HEK293 (cell line): ENCODE data around the gene ERP44.

ENCODE experiments used
- CTCF ChIA-PET: fragments of 350-600 bp; formaldehyde crosslinking; extraction: SDS; loops from one replicate; lab custom pipeline; 2021; ENCODE audit warnings: antibody characterized with exemption; lab: Yijun Ruan, JAX
- POLR2A ChIA-PET: fragments of 300-600 bp; formaldehyde crosslinking; extraction: SDS; loops from one replicate; lab custom pipeline; 2020; ENCODE audit warnings: antibody characterized with exemption, inconsistent platforms; lab: Yijun Ruan, JAX
- H3K27ac ChIP-seq: fragments of 200-500 bp; sonication (Bioruptor generic); 2 replicates; pipeline ENCODE4 v1.5.1; 2014; ENCODE audit warnings: low read depth, low read length, control low read depth, inconsistent platforms; ENCODE audit errors: extremely low read depth
- H3K36me3 ChIP-seq, 2 experiments: fragments of 200-500 bp in 1 of 2; sonication (Bioruptor generic) in 1 of 2; 1 replicate in 1 of 2; 2 replicates in 1 of 2; pipeline ENCODE4 v1.5.1; 2014 to 2017; ENCODE audit warnings: inconsistent platforms in 2 of 2, low read length in 2 of 2; ENCODE audit not compliant: control insufficient read depth in 2 of 2, insufficient read depth in 1 of 2
- H3K4me1 ChIP-seq: fragments of 200-500 bp; sonication (Bioruptor generic); 2 replicates; pipeline ENCODE4 v1.5.1; 2014; ENCODE audit warnings: mild to moderate bottlenecking, low read length, inconsistent platforms; ENCODE audit not compliant: control insufficient read depth, insufficient read depth
- H3K4me3 ChIP-seq: 2 replicates; pipeline ENCODE4 v1.5.1; 2011; ENCODE audit warnings: low read depth, mild to moderate bottlenecking, control low read depth, low read length, moderate library complexity
- H3K9me3 ChIP-seq: fragments of 200-500 bp; sonication (Bioruptor generic); 2 replicates; pipeline ENCODE4 v1.5.1; 2014; ENCODE audit warnings: low read depth, low read length, inconsistent platforms; ENCODE audit not compliant: control insufficient read depth, insufficient read depth
- BCL11A ChIP-seq: fragments of 450-650 bp; formaldehyde crosslinking; IDR thresholded peaks from 2 replicates; pipeline ENCODE4 v1.5.1; 2016; ENCODE audit warnings: low read depth, missing biosample characterization, missing genetic modification characterization
- BCL11B ChIP-seq: fragments of 450-650 bp; formaldehyde crosslinking; IDR thresholded peaks from 2 replicates; pipeline ENCODE4 v1.5.1; 2016; ENCODE audit warnings: low read depth, missing biosample characterization, missing genetic modification characterization
- GLI4 ChIP-seq: fragments of 450-650 bp; formaldehyde crosslinking; IDR thresholded peaks from 2 replicates; pipeline ENCODE4 v1.5.1; 2016; ENCODE audit warnings: missing biosample characterization, missing genetic modification characterization
- INSM2 ChIP-seq: fragments of 450-650 bp; formaldehyde crosslinking; IDR thresholded peaks from 2 replicates; pipeline ENCODE4 v1.5.1; 2016; ENCODE audit warnings: missing biosample characterization, missing genetic modification characterization
- KLF8 ChIP-seq: fragments of 450-650 bp; formaldehyde crosslinking; IDR thresholded peaks from 2 replicates; pipeline ENCODE4 v1.5.1; 2016; ENCODE audit warnings: missing biosample characterization, missing genetic modification characterization
- OVOL3 ChIP-seq: fragments of 450-650 bp; formaldehyde crosslinking; IDR thresholded peaks from 2 replicates; pipeline ENCODE4 v1.5.1; 2016; ENCODE audit warnings: missing biosample characterization, missing genetic modification characterization
- REPIN1 ChIP-seq: fragments of 450-650 bp; formaldehyde crosslinking; IDR thresholded peaks from 2 replicates; pipeline ENCODE4 v1.5.1; 2017; ENCODE audit warnings: missing biosample characterization, missing genetic modification characterization, low read depth
- SETDB1 ChIP-seq: IDR thresholded peaks from one replicate; pipeline ENCODE4 v1.6.1; 2017; ENCODE audit warnings: mild to moderate bottlenecking, low read length, moderate library complexity, mixed read lengths; ENCODE audit not compliant: insufficient read length
- ZBTB48 ChIP-seq: fragments of 450-650 bp; formaldehyde crosslinking; IDR thresholded peaks from 2 replicates; pipeline ENCODE4 v1.5.1; 2016; ENCODE audit warnings: missing biosample characterization, missing genetic modification characterization
- ZIC2 ChIP-seq: fragments of 450-650 bp; formaldehyde crosslinking; IDR thresholded peaks from 2 replicates; pipeline ENCODE4 v1.5.1; 2016; ENCODE audit warnings: missing biosample characterization, missing genetic modification characterization
- ZNF121 ChIP-seq: fragments of 450-650 bp; formaldehyde crosslinking; IDR thresholded peaks from 2 replicates; pipeline ENCODE4 v1.5.1; 2016; ENCODE audit warnings: missing biosample characterization, missing genetic modification characterization
- ZNF157 ChIP-seq: fragments of 450-650 bp; formaldehyde crosslinking; IDR thresholded peaks from 2 replicates; pipeline ENCODE4 v1.5.1; 2016; ENCODE audit warnings: missing biosample characterization, missing genetic modification characterization
- ZNF211 ChIP-seq: fragments of 450-650 bp; formaldehyde crosslinking; IDR thresholded peaks from 2 replicates; pipeline ENCODE4 v1.5.1; 2016; ENCODE audit warnings: low read depth, missing biosample characterization, missing genetic modification characterization
- ZNF214 ChIP-seq: fragments of 450-650 bp; formaldehyde crosslinking; IDR thresholded peaks from 2 replicates; pipeline ENCODE4 v1.5.1; 2017; ENCODE audit warnings: missing biosample characterization, mild to moderate bottlenecking, missing genetic modification characterization, borderline replicate concordance
- ZNF239 ChIP-seq: fragments of 450-650 bp; formaldehyde crosslinking; IDR thresholded peaks from 2 replicates; pipeline ENCODE4 v1.5.1; 2016; ENCODE audit warnings: missing biosample characterization, missing genetic modification characterization
- ZNF302 ChIP-seq: fragments of 450-650 bp; formaldehyde crosslinking; IDR thresholded peaks from 2 replicates; pipeline ENCODE4 v1.5.1; 2016; ENCODE audit warnings: missing biosample characterization, missing genetic modification characterization, low read depth
- ZNF335 ChIP-seq: fragments of 450-650 bp; formaldehyde crosslinking; conservative IDR thresholded peaks from 2 replicates; pipeline ENCODE4 v1.5.1; 2016; ENCODE audit warnings: missing biosample characterization, missing genetic modification characterization
- ZNF366 ChIP-seq: fragments of 450-650 bp; formaldehyde crosslinking; conservative IDR thresholded peaks from 2 replicates; pipeline ENCODE4 v1.5.1; 2016; ENCODE audit warnings: missing biosample characterization, missing genetic modification characterization
- ZNF513 ChIP-seq: fragments of 450-650 bp; IDR thresholded peaks from 2 replicates; pipeline ENCODE4 v1.5.1; 2018; ENCODE audit warnings: missing biosample characterization, missing genetic modification characterization
- ZNF521 ChIP-seq: fragments of 450-650 bp; formaldehyde crosslinking; IDR thresholded peaks from 2 replicates; pipeline ENCODE4 v1.5.1; 2017; ENCODE audit warnings: missing biosample characterization, mild to moderate bottlenecking, missing genetic modification characterization
- ZNF544 ChIP-seq: fragments of 450-650 bp; formaldehyde crosslinking; IDR thresholded peaks from 2 replicates; pipeline ENCODE4 v1.5.0; 2017; ENCODE audit warnings: missing biosample characterization, missing genetic modification characterization
- ZNF555 ChIP-seq: fragments of 450-650 bp; formaldehyde crosslinking; conservative IDR thresholded peaks from 2 replicates; pipeline ENCODE4 v1.5.1; 2017; ENCODE audit warnings: missing biosample characterization, mild to moderate bottlenecking, missing genetic modification characterization, inconsistent platforms
- ZNF558 ChIP-seq: fragments of 450-650 bp; formaldehyde crosslinking; IDR thresholded peaks from 2 replicates; pipeline ENCODE4 v1.5.1; 2016; ENCODE audit warnings: missing biosample characterization, missing genetic modification characterization
- ZNF658 ChIP-seq: fragments of 450-650 bp; formaldehyde crosslinking; IDR thresholded peaks from 2 replicates; pipeline ENCODE4; 2016; ENCODE audit warnings: missing biosample characterization, missing genetic modification characterization
- ZNF704 ChIP-seq: fragments of 450-650 bp; formaldehyde crosslinking; IDR thresholded peaks from 2 replicates; pipeline ENCODE4 v1.5.1; 2016; ENCODE audit warnings: missing biosample characterization, missing genetic modification characterization
- ZNF792 ChIP-seq: fragments of 450-650 bp; formaldehyde crosslinking; IDR thresholded peaks from 2 replicates; pipeline ENCODE4 v1.5.1; 2016; ENCODE audit warnings: missing biosample characterization, missing genetic modification characterization
- ZNF843 ChIP-seq: fragments of 450-650 bp; formaldehyde crosslinking; IDR thresholded peaks from 2 replicates; pipeline ENCODE4 v1.5.1; 2016; ENCODE audit warnings: missing biosample characterization, missing genetic modification characterization
- ZSCAN5A ChIP-seq: fragments of 450-650 bp; formaldehyde crosslinking; IDR thresholded peaks from 2 replicates; pipeline ENCODE4 v1.5.1; 2016; ENCODE audit warnings: missing biosample characterization, missing genetic modification characterization

Gene ERP44

GRCh38 chr9:100125236-100125635 lies 26.4 kb upstream of the ERP44 start:
- no peak overlapping the region for H3K4me3 ChIP-seq
- H3K27ac ChIP-seq, result no peak overlapping the region
- H3K9me3 ChIP-seq, result no peaks in the 10 kb centered on the region
- peaks cover 0 to 9% of the 10 kb centered on the region in 2 experiments; a peak in 2 of 3 replicates for H3K36me3 ChIP-seq
- 0 out of 2 replicates have a peak, but pooled peaks cover 5% of the 10 kb centered on the region for H3K4me1 ChIP-seq
- POLR2A ChIA-PET, result no interaction called here
- no peak for TF ChIP-seq ZNF658 (tag by site-specific recombination)
- no peak for TF ChIP-seq ZNF843 (tag by site-specific recombination)
- TF ChIP-seq ZIC2 (tag by site-specific recombination), result no peak
- TF ChIP-seq BCL11A, result no peak
- no peak for TF ChIP-seq ZNF157 (tag by site-specific recombination)
- CTCF ChIA-PET, result interaction anchor here (0.7 kb wide), 1 partner anchor 1113 kb away, joined by 5 read pairs; no protein-coding TSS in a partner anchor

- POLR2A ChIA-PET, result no interaction called here
- Histone ChIP-seq H3K4me1 (no peaks in the 10 kb centered on the region), H3K9me3 (no peaks in the 10 kb centered on the region), H3K4me3 (no peak overlapping the region), H3K27ac (no peak overlapping the region), H3K36me3 (peaks cover 0 to 9% of the 10 kb centered on the region in 2 experiments; a peak in 2 of 3 replicates)
- CTCF ChIA-PET, result no interaction called here
- TF ChIP-seq ZNF121 (tag by site-specific recombination) (no peak), BCL11B (tag by site-specific recombination) (no peak), ZNF704 (tag by site-specific recombination) (no peak), ZNF558 (tag by site-specific recombination) (no peak), ZNF658 (tag by site-specific recombination) (no peak), ZNF239 (tag by site-specific recombination) (no peak), ZNF157 (tag by site-specific recombination) (no peak), OVOL3 (tag by site-specific recombination) (no peak), GLI4 (tag by site-specific recombination) (no peak), ZBTB48 (tag by site-specific recombination) (no peak), ZNF302 (tag by site-specific recombination) (no peak), REPIN1 (tag by site-specific recombination) (no peak), SETDB1 (no peak), ZNF211 (tag by site-specific recombination) (no peak), ZNF214 (no peak), ZNF555 (tag by site-specific recombination) (no peak), ZNF366 (no peak)
Observed at GRCh38 chr9:100120286-100120685, 21.5 kb upstream of the ERP44 start.

GRCh38 chr9:100117316-100117715 lies 18.5 kb upstream of the ERP44 start:
- CTCF ChIA-PET, result interaction anchor here (0.5 kb wide), 1 partner anchor 108 kb away, joined by 4 read pairs; no protein-coding TSS in a partner anchor
- Histone ChIP-seq H3K4me1 (no peaks in the 10 kb centered on the region), H3K36me3 (peaks cover 0 to 13% of the 10 kb centered on the region in 2 experiments; a peak in 2 of 3 replicates), H3K27ac (no peak overlapping the region), H3K9me3 (no peaks in the 10 kb centered on the region), H3K4me3 (no peak overlapping the region)
- POLR2A ChIA-PET, result no interaction called here
- TF ChIP-seq INSM2 (tag by site-specific recombination) (no peak), ZNF335 (tag by site-specific recombination) (no peak), ZSCAN5A (tag by site-specific recombination) (no peak), KLF8 (tag by site-specific recombination) (no peak), ZNF792 (tag by site-specific recombination) (no peak), ZNF521 (tag by site-specific recombination) (no peak), ZNF513 (tag by site-specific recombination) (no peak), ZNF544 (tag by site-specific recombination) (no peak)
